Measurements from ENCODE around the gene FHOD1. TPM values are rescaled to one million over a fixed set of nuclear protein-coding genes. Genes with fewer than 3 reads are reported as not detected.

The FHOD1 gene
- total and polyA plus RNA-seq, 10 of the 15 experiments (the other 5 are each of a cell fraction or from before 2014, with no cell fraction given): 8.9 to 65.7 (median 18.1) TPM

GRCh38 chr16:67235816-67236562 is 11.3 kb downstream of the FHOD1 start:
- no peaks in the 10 kb centered on the region; the same call in 1 of the 2 replicates for H3K79me2 ChIP-seq (ENCODE audit: control insufficient read depth, insufficient read depth, low read length)
- no peak overlapping the region for H3K9ac ChIP-seq (ENCODE audit: control insufficient read depth, insufficient read depth, low read length)
- ChIA-PET CTCF (interaction anchor here (1.4 kb wide), 1 partner anchor 10 kb away, joined by 5 read pairs; the partner anchor contains the start of gene TMEM208), RAD21 (ENCODE audit: unreplicated experiment) (no interaction called here), SMC1A (ENCODE audit: uncharacterized antibody, unreplicated experiment) (interaction anchor here (2.1 kb wide), 1 partner anchor 9 kb away, joined by 8 read pairs; the partner anchor contains the start of gene TMEM208), POLR2A (interaction anchor here (0.8 kb wide), 1 partner anchor 8 kb away, joined by 3 read pairs; no protein-coding TSS in a partner anchor)
- no peaks in the 10 kb centered on the region for H3K9me3 ChIP-seq (replicated peaks; ENCODE audit: control insufficient read depth, insufficient read depth, low read length)
- H3K27ac ChIP-seq (ENCODE audit: control insufficient read depth, insufficient read depth): no peak overlapping the region
- WGBS (ENCODE audit: insufficient coverage, insufficient replicate concordance, low lambda C conversion rate, missing lambda C conversion rate): 85% methylated on average over 8 of the region's 17 CpGs
- H4K20me1 ChIP-seq (ENCODE audit: control insufficient read depth, insufficient read depth): no peaks in the 10 kb centered on the region
- intact Hi-C loops (cut with micrococcal nuclease; ENCODE audit: unreplicated experiment) (no loop called here), in situ Hi-C loops (cut with MboI) (no loop called here)
- no peaks in the 10 kb centered on the region for H3K4me1 ChIP-seq (ENCODE audit: control insufficient read depth, insufficient read depth, low read length)
- DNase-seq (ENCODE audit: low read depth, low spot score) (no peak), FAIRE-seq (no peak), ATAC-seq (no peak)
- TF ChIP-seq, protein P1, sequence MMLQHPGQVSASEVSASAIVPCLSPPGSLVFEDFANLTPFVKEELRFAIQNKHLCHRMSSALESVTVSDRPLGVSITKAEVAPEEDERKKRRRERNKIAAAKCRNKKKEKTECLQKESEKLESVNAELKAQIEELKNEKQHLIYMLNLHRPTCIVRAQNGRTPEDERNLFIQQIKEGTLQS (IDR thresholded peaks at IDR 0.05; ENCODE audit: borderline replicate concordance, extremely low read depth, low read depth, low read length): no peak
- no peak for TF ChIP-seq STAT1 (conservative IDR thresholded peaks at IDR 0.05)
- no peak for TF ChIP-seq TCF3 (IDR thresholded peaks at IDR 0.05; ENCODE audit: borderline replicate concordance, insufficient read depth, low read depth, low read length)
- TF ChIP-seq POLR2A (IDR thresholded peaks at IDR 0.05; ENCODE audit: low read depth, low read length): peak; percentile 54
- TF ChIP-seq EGR1 (IDR thresholded peaks at IDR 0.05; ENCODE audit: borderline replicate concordance in 1 of 2, low read depth in 2 of 2, low read length in 2 of 2): no peak
- no peak overlapping the region for H2AFZ ChIP-seq (ENCODE audit: control insufficient read depth, low read depth, low read length)
- H3K4me3 ChIP-seq: no peak overlapping the region
- H3K36me3 ChIP-seq (ENCODE audit: control insufficient read depth in 2 of 2, insufficient read depth in 2 of 2, low read length in 1 of 2): peaks cover 26 to 42% of the 10 kb centered on the region in 2 experiments; a peak in 3 of 4 replicates
- H3K27me3 ChIP-seq (replicated peaks in 1 of 2; ENCODE audit: control insufficient read depth in 2 of 2, insufficient read depth in 2 of 2, low read length in 1 of 2): no peaks in the 10 kb centered on the region
- no peak overlapping the region for H3K4me2 ChIP-seq (ENCODE audit: control insufficient read depth, insufficient read depth)
- BruUV-seq (replicated peaks): no TSS peak

DNA sequence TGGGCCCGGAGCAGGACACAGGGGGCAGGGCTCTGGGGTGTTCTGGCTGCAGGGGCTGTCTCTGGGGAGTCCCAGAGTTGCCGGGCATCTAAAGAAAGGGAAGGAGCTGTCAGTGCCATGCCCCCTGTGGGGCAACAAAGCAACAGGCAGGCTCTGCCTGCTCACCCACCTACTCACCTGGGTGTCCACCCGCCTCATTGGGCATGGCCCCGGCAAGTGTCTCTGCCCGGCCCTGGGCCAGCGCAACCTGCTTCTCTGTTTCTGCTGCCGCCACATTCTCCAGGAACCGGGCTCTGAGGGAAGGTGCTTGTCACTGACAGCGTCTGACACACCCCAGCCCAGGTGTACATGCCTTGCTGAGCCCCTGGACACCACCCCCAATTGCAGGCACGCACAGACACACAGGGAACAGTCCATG is 13.1 kb downstream of the FHOD1 start:
- POLR2A ChIA-PET: no interaction called here
- TF ChIP-seq POLR2A (IDR thresholded peaks at IDR 0.05; ENCODE audit: low read depth, low read length) (peak; percentile 63), SUZ12 (IDR thresholded peaks at IDR 0.05; ENCODE audit: unreplicated experiment) (no peak)
- in situ Hi-C loops (cut with MboI) (no loop called here), intact Hi-C loops (cut with micrococcal nuclease; ENCODE audit: unreplicated experiment) (no loop called here)
- BruUV-seq (replicated peaks): no TSS peak
- RAD21 ChIA-PET (ENCODE audit: unreplicated experiment): no interaction called here
- no peak overlapping the region for H3K9ac ChIP-seq (ENCODE audit: control insufficient read depth, insufficient read depth, low read length)
- H3K4me2 ChIP-seq (ENCODE audit: control insufficient read depth, insufficient read depth): no peak overlapping the region
- H3K36me3 ChIP-seq (ENCODE audit: control insufficient read depth in 2 of 2, insufficient read depth in 2 of 2, low read length in 1 of 2): peaks cover 34 to 59% of the 10 kb centered on the region in 2 experiments; a peak in 3 of 4 replicates
- SMC1A ChIA-PET (ENCODE audit: uncharacterized antibody, unreplicated experiment): interaction anchor here (1.9 kb wide), 1 partner anchor 10 kb away, joined by 6 read pairs; no protein-coding TSS in a partner anchor
- H2AFZ ChIP-seq (ENCODE audit: control insufficient read depth, low read depth, low read length): no peak overlapping the region
- no peaks in the 10 kb centered on the region for H3K27me3 ChIP-seq (replicated peaks in 1 of 2; ENCODE audit: control insufficient read depth in 2 of 2, insufficient read depth in 2 of 2, low read length in 1 of 2)
- H3K4me3 ChIP-seq: no peak overlapping the region
- no peaks in the 10 kb centered on the region for H3K4me1 ChIP-seq (ENCODE audit: control insufficient read depth, insufficient read depth, low read length)
- no peaks in the 10 kb centered on the region for H3K9me3 ChIP-seq (replicated peaks; ENCODE audit: control insufficient read depth, insufficient read depth, low read length)
- no peaks in the 10 kb centered on the region for H3K79me2 ChIP-seq (ENCODE audit: control insufficient read depth, insufficient read depth, low read length)
- no peak for DNase-seq (ENCODE audit: low read depth, low spot score)
- no peak for ATAC-seq
- no peak for FAIRE-seq
- CTCF ChIA-PET: no interaction called here
- WGBS (ENCODE audit: insufficient coverage, insufficient replicate concordance, low lambda C conversion rate, missing lambda C conversion rate): 79% methylated on average over 10 of the region's 10 CpGs
- H4K20me1 ChIP-seq (ENCODE audit: control insufficient read depth, insufficient read depth): no peaks in the 10 kb centered on the region
- no peak overlapping the region for H3K27ac ChIP-seq (ENCODE audit: control insufficient read depth, insufficient read depth)

Data from GM12878 (cell line).